Fibroblast of lung (primary cell): ENCODE measurements around the gene NR4A1. TPM values are rescaled to one million over a fixed set of nuclear protein-coding genes. Genes with fewer than 3 reads are reported as not detected.

Experiments
- DNase-seq, 2 donors: peaks; one replicate each; pipeline versions ENCODE4 v3.0.0 to v3.0.0-alpha.2; 2010; ENCODE audit warnings: low read depth in 2 of 2
- H2AFZ ChIP-seq: 2 replicates; pipeline ENCODE4 v1.5.1; 2012; ENCODE audit warnings: low read length, control low read depth, inconsistent platforms
- H3K27ac ChIP-seq: 2 replicates; pipeline ENCODE4 v1.5.1; 2011; ENCODE audit warnings: low read length, control low read depth; ENCODE audit not compliant: insufficient read depth
- H3K27me3 ChIP-seq: 2 replicates; pipeline ENCODE4 v1.5.1; 2011; ENCODE audit warnings: mild to moderate bottlenecking, low read length; ENCODE audit not compliant: control insufficient read depth, insufficient read depth
- H3K36me3 ChIP-seq: 2 replicates; pipeline ENCODE4 v1.5.1; 2011; ENCODE audit warnings: low read length; ENCODE audit not compliant: control insufficient read depth, insufficient read depth
- H3K4me1 ChIP-seq: 2 replicates; pipeline ENCODE4 v1.5.1; 2011; ENCODE audit warnings: low read length; ENCODE audit not compliant: control insufficient read depth, insufficient read depth; ENCODE audit errors: extremely low read depth
- H3K4me2 ChIP-seq: 2 replicates; pipeline ENCODE4 v1.5.1; 2011; ENCODE audit warnings: low read length, control low read depth; ENCODE audit not compliant: insufficient read depth; ENCODE audit errors: extremely low read depth
- H3K4me3 ChIP-seq, 4 experiments: fragments of 200-600 bp in 1 of 4; sonication (generic) in 1 of 4; replicated peaks in 1 of 4; 2 replicates each; pipeline ENCODE4 v1.5.1; 2011 to 2016; ENCODE audit warnings: low read length in 4 of 4, low read depth in 3 of 4, mild to moderate bottlenecking in 3 of 4, control low read depth in 2 of 4, inconsistent platforms in 1 of 4, mixed read lengths in 1 of 4; ENCODE audit not compliant: insufficient read depth in 1 of 4; ENCODE audit errors: control extremely low read depth in 1 of 4
- H3K79me2 ChIP-seq: 2 replicates; pipeline ENCODE4 v1.5.1; 2012; ENCODE audit warnings: mild to moderate bottlenecking, low read length, inconsistent platforms; ENCODE audit not compliant: control insufficient read depth, insufficient read depth
- H3K9ac ChIP-seq: 2 replicates; pipeline ENCODE4 v1.5.1; 2011; ENCODE audit warnings: mild to moderate bottlenecking, low read length, control low read depth; ENCODE audit not compliant: insufficient read depth
- H3K9me3 ChIP-seq: 2 replicates; pipeline ENCODE4 v1.5.1; 2012; ENCODE audit warnings: low read depth, low read length; ENCODE audit not compliant: control insufficient read depth, insufficient read depth
- H4K20me1 ChIP-seq: 2 replicates; pipeline ENCODE4 v1.5.1; 2011; ENCODE audit warnings: low read length; ENCODE audit not compliant: control insufficient read depth, insufficient read depth; ENCODE audit errors: extremely low read depth
- CTCF ChIP-seq, 2 donors: IDR thresholded peaks in 1 of 2; conservative IDR thresholded peaks in 1 of 2; 1 replicate in 1 of 2; 2 replicates in 1 of 2; pipeline ENCODE4 v1.5.1; 2011 to 2012; ENCODE audit warnings: low read length in 2 of 2, control low read depth in 1 of 2, inconsistent platforms in 1 of 2, low read depth in 1 of 2, mild to moderate bottlenecking in 1 of 2
- EZH2 ChIP-seq: IDR thresholded peaks from 2 replicates; pipeline ENCODE4 v1.5.1; 2012; ENCODE audit warnings: low read length, control low read depth, mild to moderate bottlenecking; ENCODE audit errors: missing control alignments
- polyA plus RNA-seq, 2 donors: library from polyadenylated mRNA; depleted of rRNA in 1 of 2; stranded (reverse) in 1 of 2; unstranded in 1 of 2; fragments of >200 nt; gene quantifications; 2 replicates each; pipeline ENCODE4 v1.2.1, GENCODE V29; 2011 to 2012; ENCODE audit warnings: missing spikeins in 1 of 2
- total RNA-seq: library from RNA; depleted of rRNA; stranded (reverse); fragments of >200 nt; gene quantifications from 2 replicates; pipeline ENCODE4 v1.2.1, GENCODE V29; 2014

The NR4A1 gene
- total and polyA plus RNA-seq, 2 donors (not counting 1 experiment from before 2014, with no cell fraction given), result 3.8 to 4.1 TPM

DNA sequence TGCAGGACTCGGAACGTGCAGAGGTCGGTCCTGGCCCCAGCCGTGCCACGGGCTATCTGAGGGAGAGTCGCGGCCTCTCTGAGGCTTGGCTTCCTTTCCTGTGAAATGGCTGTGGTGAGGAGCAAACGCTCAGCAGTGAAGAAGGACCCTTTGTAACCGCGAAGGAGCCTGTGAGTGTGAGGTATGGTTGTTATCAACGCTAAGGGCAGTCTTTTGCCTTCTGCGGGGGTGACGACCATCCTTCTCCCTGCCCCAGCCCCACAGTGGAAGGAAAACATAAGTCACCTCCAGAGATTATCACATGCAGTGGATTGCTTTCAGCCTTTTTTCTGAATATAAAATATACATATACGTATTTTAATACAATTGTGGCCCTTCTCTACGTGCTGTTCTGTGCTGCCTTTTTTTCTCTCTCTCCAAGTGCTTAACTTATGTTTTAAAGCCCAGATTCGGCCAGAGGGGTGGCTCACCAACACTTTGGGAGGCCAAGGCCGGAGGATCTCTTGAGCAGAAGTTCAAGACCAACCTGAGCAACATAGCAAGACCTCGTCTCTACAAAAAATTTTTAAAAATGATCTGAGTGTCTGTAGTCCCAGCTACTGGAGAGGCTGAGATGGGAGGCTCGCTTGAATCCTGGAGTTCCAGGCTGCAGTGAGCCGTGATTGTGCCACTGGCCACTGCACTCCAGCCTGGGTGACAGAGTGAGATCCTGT lies 27.1 kb upstream of the NR4A1 start:
- Histone ChIP-seq H3K4me2 (peak overlapping the region; percentile 88), H3K4me3 (peak overlapping the region; percentile 6 to 57 (median 38)), H3K9me3 (no peaks in the 10 kb centered on the region), H3K9ac (no peak overlapping the region), H3K27ac (no peak overlapping the region), H3K79me2 (no peaks in the 10 kb centered on the region), H3K4me1 (peaks cover 7% of the 10 kb centered on the region), H3K27me3 (no peaks in the 10 kb centered on the region), H3K36me3 (no peaks in the 10 kb centered on the region), H4K20me1 (no peaks in the 10 kb centered on the region), H2AFZ (peak overlapping the region; percentile 67)
- DNase-seq, result no peak
- no peak for TF ChIP-seq CTCF (conservative IDR thresholded peaks at IDR 0.05 in 1 of 2, IDR thresholded peaks at IDR 0.05 in 1 of 2; ENCODE audit: low read depth in 1 of 2, low read length in 2 of 2)
- TF ChIP-seq EZH2, result no peak

DNA sequence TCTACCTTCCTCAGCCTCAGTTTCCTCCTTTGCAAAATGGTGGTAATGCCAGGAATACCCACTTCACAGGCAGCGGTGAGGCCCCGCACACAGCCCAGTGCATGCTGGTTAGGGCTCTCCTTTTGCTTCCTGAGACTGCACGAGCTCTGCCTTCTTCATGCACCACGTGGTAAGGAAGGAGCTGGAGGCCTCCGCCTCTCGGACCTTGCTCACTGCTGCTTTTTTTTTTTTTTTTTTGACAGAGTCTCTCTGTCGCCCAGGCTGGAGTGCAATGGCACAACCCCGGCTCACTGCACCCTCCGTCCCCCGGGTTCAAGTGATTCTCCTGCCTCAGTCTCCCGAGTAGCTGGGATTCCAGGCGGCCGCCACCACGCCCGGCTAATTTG lies 26.4 kb upstream of the NR4A1 start:
- Histone ChIP-seq H3K27ac (no peak overlapping the region), H3K36me3 (no peaks in the 10 kb centered on the region), H3K9me3 (no peaks in the 10 kb centered on the region), H3K4me2 (no peak overlapping the region), H2AFZ (no peak overlapping the region), H3K4me3 (no peak overlapping the region), H3K27me3 (no peaks in the 10 kb centered on the region), H3K4me1 (peaks cover 7% of the 10 kb centered on the region), H3K79me2 (no peaks in the 10 kb centered on the region), H3K9ac (no peak overlapping the region), H4K20me1 (no peaks in the 10 kb centered on the region)
- DNase-seq, result no peak
- no peak for TF ChIP-seq CTCF (conservative IDR thresholded peaks at IDR 0.05 in 1 of 2, IDR thresholded peaks at IDR 0.05 in 1 of 2; ENCODE audit: low read depth in 1 of 2, low read length in 2 of 2)
- TF ChIP-seq EZH2, result no peak

- DNase-seq, result no peak
- H3K27me3 ChIP-seq, result no peaks in the 10 kb centered on the region
- no peak overlapping the region for H3K4me3 ChIP-seq
- TF ChIP-seq EZH2 (no peak), CTCF (conservative IDR thresholded peaks at IDR 0.05 in 1 of 2, IDR thresholded peaks at IDR 0.05 in 1 of 2; ENCODE audit: low read depth in 1 of 2, low read length in 2 of 2) (no peak)
- no peak overlapping the region for H3K4me2 ChIP-seq
- peak overlapping the region; percentile 48 for H3K9ac ChIP-seq
- no peaks in the 10 kb centered on the region for H4K20me1 ChIP-seq
- peak overlapping the region; percentile 55 for H3K27ac ChIP-seq
- H3K9me3 ChIP-seq, result no peaks in the 10 kb centered on the region
- no peaks in the 10 kb centered on the region for H3K36me3 ChIP-seq
- H2AFZ ChIP-seq, result no peak overlapping the region
- no peaks in the 10 kb centered on the region for H3K79me2 ChIP-seq
- peaks cover 7% of the 10 kb centered on the region for H3K4me1 ChIP-seq
These were observed 25.0 kb upstream of the NR4A1 start for GRCh38 chr12:52026263-52026662.
